ENCODE measurements around the gene PLS3.

The PLS3 gene

DNA sequence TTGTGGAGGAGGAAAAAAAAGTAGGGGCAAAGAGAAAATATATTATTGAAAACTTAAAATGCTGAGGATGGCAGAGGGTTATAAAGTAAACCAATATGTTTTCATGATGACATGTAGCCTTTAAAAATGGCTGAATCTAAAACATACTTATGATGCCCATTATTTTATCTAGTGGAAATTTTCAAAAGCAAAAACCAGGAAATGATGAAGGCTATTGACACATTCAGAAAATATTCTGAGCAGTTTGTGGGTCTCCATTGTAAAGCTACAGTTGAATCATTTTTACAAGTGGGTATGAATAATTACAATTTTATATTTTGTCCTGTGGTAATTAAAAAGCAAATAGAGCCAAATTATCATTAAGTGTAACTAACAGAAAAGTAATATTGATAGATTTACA, 10.7 kb downstream of the PLS3 start:
- no peak for DNase-seq

DNA sequence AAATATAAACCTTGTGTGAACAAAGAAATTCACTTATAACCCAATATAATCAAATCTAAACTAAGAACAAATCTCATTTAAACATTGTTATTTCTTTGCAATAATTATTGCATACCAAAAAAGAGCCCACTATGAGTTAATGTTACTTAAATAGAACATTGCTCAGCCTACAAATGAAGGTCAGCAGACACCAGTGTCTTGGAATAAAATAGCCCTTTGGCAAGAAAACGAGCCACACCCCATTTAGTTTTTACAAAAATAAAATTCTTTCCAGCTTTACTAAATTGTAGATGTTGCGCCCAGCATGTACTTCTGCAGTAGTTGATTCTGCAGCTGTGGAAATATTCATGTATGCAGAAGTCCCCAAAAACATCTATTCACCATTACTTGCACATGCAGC, 12.2 kb downstream of the PLS3 start:
- DNase-seq: no peak

DNA sequence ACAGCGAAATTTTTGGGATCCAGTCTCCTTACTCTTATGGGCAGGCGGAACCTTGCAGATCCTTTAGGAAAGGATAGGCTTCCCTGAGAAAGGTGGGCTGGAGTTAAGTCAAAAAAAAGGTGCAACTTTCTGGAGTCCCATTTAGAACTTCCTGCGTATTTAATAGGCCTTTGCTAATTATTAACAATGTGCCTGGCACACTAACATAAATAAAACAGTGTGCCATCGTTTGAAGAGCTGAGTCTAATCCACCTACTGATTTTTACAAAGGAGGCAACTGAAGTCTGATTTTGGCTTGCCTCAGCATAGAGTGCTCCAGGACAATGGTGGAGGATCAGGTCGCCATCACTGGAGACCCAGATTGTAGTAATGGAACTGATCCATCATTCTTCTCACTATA, 15.7 kb downstream of the PLS3 start:
- DNase-seq: no peak

DNA sequence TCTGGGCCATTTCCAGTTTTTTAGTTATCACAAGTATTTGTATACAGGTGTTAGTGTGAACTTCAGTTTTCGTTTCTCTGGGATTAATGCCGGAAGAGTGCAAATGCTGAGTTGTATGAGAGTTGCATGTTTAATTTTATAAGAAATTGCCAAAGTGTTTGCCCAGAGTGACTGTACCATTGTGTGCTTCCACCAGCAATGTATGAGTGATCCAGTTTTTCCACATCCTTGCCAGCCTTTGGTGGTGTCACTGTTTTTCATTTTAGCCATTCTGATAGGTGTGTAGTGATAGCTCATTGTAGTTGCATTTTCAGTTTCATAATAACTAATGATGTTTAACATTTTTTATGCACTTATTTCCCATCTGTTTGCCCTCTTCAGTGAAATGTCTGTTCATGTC, 18.4 kb downstream of the PLS3 start:
- DNase-seq: no peak

DNA sequence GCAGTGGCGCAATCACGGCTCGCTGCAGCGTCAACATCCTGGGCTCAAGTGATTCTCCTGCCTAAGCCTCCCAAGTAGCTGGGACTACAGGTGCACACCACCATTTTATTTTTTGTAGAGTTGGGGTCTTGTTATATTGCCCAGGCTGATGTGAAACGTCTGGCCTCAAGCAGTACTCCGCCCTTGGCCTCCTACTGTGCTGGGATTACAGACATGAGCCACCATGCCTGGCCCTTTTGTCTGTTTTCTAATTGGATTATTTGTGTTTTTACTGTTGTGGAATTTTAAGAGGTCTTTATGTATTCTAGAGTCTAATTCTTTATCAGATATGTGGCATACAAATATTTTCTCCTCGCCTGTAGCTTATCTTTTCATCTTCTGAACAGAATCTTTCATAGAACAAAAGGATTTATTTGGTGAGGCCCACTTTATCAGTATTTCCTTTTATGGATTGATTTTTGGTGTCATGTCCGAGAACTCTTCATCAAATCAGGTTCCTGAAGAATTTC, 18.9 kb downstream of the PLS3 start:
- DNase-seq: no peak

DNA sequence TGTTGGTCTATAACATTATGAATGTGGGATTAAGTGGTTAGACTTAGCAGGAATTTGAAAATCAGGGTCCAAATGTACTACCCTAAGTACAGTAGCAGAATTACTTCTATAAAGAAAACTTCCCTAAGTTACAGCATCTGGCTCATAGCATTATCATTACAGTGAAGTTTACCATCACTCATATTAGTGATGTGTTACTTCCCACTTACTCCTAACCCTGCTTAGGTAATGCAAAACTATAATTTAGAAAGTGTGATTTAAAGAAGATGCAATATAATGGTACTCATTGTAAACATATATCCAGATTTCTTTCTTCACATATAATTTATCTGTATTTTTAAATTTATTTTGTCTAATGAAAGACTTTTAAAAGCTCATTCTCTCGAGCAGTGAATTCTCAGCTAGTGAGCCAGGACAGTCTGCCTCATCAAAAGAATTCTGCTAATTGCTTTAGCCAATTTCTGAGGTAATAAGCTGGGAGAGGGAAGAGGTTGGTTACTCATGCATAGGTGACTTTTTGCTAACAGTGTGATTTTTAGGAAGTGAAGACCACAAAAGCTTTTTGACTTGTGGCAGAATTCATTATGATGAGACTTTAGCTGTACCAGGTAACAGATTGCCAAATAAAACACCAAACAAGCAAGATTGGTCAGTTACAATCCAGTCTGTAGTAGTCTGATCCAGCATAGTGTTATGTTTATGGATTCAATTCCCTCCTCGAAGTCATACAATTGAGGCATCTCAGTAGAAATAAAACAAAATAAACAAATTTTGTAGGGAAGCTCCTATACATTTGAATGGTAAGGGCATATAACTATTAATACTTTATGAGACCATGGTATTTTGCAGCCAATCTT, 21.0 kb downstream of the PLS3 start:
- DNase-seq: no peak

DNA sequence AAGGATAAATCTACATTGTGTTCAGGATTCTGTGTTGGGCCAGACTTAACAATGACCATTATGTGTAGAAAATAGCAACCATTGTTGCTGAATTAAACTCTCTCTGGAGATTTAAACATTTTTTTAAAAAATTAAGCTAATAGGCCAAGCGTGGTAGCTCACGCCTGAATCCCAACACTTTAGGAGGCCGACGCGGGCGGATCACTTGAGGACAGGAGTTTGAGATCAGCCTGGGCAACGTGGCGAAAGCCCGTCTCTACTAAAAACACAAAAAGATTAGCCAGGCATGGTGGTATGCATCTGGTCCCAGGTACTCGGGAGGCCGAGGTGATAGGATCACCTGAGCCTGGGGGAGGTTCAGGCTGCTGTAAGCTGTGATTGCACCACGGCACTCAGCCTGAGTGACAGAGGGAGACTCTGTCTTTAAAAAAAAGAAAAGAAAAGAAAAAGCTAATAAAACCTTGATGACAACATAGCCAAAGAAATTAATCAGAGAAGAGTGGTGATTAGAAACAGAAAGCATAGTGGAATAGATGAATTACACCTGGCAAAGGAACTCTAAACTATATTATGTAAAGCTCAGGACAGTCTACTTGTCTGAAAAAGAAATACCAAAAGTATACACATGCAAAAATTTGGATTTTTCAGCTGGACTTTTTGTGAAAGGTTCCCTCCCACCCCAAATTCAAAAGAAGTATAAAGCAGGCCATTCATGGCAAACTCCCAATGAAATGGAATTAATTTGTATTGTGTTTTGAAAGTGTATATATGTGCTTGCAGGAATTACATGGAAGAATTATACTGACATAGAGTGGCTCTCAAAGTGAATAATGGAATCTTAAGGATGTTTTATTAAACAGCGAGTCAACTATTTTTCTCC, 21.9 kb downstream of the PLS3 start:
- no peak for DNase-seq

DNA sequence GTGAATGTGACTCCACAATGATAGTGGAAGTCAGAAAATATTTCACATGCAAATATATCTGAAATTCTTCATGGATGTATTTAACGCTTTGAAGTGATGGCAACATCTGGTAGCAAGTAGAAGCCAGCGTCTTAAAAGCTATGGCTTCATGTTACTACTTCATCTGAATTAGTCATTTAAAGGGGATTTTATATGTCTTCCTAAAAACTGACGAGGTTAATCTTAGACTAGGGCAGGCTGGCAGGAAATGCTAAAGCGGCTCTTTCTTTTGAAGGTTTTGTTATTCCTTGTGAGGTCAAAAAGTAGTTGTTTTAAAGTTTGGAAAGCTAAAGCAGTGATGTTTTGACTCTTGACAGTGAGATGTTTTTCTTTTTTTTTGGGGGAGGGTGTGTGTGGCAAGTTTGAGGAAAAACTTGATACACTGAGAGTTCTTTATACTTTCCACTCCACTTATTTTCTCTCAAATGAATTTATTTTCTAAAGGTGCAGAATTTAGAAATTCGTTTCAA, 22.6 kb downstream of the PLS3 start:
- DNase-seq: no peak

DNA sequence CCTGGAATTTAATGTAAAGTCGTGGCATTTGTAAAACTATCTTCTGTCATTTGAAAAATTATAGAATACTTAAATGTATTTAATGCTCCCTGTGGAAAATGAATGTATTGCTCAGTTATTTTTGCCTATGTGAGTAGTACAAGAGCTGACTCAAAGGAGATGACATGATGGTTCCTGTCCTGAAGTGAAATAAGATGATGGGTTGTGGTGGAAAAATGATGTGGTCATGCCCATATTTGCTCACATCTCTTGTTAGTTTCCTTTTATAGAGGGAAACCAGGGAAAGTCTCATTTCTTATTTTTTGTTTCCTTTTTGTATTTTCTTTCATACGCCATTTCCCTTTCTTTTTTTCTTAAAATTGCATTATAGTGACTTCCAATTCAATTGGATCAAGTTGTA, 23.7 kb downstream of the PLS3 start:
- no peak for DNase-seq

DNA sequence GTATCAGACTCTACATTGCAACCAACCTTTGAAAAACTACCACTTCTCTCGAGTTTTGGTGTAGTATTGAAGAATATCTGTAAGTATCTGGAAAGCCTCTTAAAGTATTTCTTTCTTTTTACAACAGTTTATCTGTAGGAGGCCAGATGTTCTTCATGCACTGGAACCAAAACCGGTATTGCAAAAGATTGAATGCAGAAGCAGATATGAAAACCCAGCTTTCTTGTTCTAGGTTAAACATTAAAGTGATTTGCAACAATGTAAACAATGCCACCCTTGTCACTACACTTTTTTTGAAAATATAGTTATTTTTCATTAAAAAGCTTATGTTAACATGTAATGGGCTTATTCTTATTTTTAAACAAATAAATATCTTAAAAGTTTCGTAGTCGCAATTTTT, 27.2 kb downstream of the PLS3 start:
- no peak for DNase-seq

DNA sequence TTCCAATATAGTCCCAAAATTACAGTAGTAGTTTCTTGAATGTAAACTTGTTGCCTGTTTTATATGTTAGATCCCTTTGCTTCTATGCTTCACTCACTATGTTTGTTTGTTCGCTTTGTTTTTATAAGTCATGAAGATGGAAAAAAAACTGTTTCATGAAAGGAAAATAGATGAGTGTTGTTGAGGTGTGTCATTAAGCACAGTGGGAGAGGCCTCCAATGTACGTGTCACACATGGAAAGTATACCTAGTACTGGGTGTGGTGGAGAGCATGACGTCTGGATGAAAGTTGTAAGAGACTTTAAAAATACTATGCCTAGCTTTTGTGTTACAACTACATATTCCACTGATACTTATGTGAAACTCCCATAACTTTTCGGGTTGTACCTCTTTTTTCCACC, 28.4 kb downstream of the PLS3 start:
- DNase-seq: no peak

DNA sequence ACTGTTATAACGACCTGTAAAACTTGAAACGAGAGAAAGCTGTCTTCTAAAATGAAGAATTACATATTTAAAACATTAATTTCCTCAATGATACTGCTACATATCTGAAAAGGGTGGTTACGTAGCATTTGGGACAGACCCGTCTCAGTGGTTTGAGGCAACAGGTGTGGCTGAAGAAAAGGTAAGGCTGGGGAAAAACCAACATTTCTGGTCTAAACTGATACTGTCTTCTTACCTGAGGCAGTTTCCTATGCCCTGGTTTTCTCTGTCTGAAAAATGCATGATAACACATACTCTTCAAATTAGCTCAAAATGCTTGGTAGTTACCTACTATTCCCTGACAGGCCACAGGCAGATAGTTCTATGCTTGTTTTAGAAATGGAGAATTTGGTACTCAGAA, 30.4 kb downstream of the PLS3 start:
- DNase-seq: no peak

DNA sequence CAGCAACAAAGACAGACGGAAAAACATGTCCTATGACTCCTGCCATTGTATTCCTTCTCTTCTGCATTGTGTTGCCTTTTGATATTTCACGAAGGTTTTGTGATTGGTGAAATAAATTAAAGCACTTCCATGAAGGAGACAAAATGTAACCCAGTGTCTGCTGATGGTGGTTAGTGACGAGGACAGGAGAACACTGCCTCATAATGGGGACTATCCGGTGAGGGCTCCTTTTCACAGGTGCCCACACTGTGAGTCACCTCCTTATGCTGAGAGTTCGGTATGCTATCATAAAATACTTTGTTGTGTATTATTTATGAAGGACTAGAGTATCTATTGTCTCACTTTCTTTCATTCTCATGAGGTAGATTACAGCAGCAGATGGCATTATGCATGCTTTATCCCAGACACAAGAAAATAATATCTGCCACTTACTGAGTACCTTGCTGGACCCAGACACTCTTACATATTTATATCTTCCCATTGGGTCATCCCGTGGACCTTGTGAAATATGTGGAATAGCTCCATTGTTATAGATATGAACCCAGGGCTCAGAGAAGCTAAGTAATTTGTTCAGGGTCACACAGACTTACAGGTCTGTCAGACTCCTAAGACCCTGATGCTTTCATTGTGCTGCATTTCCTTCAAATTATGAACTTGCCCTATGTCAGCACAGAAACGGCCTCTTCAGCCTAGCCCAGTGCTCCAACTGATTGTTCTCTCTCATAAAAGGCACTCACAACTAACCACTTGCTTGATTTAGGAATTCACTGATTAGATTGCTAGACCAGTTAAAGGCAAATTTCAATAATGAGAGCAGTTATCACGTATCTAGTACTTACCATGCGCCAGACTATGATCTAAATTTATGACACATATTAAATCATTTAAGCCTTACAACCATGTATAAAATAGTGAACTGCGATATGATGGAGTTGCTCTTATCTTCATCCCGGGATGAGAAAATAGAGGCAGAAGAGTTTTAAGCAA, 31.2 kb downstream of the PLS3 start:
- no peak for DNase-seq

DNA sequence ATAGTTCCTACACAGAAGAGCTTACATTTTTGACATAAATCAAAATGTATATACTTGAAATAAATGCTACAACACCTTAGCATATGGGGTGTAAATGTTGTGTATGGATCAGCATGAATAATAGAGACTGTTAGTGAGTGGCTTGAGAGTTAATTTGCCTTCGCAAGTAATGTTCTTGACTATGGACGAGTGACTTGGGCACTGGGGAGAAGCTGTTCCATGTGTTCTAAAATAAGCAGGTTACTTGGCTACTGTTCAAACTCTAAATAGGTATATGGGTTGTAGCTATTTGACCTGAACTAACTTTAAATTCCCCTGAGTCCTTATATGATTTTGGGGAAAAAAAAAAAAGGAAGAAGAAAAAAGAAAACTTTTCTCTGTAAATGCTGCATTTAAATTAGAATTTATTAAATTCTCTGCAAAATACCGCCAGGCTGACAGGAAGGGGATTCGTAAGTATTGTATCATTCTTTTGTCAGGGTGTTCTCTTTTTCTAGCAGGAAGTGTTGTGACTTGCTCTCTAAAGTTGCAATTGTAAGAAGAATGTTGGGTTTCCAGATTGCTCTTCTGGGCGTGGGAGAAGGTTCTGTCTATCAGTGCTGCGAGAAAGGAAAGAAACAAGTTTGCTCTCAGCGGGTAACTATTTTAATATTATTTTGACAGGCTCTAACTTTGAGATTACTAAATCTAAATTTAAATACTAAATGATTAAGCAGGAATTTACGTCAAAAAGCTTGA, 32.2 kb downstream of the PLS3 start:
- DNase-seq: no peak

DNA sequence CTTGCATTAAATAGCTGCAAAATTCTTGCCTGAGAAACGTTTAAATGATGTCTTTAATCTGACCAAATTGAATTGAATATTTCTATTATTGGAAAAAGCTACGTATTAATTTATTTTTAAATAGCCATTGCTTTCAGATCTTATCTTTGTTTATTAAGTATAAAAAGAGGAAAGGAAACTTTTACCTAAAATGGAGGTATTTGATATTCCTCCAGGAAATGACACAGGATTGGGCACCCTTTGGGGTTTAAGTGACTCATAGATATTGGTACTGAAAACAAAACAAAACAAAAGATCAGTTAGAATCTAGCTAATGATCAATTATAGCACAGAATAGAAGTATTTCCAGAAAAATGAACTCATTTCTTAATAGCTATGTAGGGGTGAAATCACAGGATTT, 34.1 kb downstream of the PLS3 start:
- no peak for DNase-seq

DNA sequence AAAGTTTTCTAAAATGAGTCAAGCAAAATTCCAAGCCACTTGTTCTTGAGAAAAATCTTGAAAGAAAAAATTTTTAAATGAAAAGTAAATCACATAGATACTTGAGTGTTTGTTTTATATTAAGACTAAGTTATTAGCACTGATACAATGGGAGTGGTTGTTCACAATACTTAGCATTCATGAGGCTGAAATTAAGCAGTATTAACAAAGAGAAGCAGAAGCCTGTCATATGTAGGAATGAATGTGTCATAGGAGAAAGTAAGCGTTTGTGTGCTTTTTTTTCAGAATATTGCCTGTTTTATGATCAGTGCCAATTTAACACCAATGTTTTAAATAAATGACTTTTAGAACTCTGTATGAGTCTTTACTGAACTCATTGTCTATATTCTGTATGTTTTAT, 37.6 kb downstream of the PLS3 start:
- no peak for DNase-seq

DNA sequence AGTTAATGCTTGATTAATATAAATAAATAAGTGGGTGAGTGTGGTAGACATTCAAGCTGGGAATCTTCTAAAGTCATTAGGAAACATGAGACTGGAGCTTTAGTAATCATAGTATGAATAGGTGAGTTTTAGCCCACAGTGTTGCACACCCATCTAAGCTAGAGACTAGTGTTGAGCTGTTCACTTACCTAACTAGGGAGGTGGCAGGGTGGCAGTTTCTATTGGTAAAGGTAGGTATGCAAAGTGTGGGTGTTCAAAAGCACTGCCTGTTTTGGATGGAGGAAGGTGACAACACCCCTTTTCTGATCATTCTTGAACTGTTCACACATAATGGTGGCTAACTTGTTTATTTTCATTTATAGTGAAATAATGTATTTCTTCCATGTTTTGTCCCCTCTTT, 41.3 kb downstream of the PLS3 start:
- DNase-seq: no peak

DNA sequence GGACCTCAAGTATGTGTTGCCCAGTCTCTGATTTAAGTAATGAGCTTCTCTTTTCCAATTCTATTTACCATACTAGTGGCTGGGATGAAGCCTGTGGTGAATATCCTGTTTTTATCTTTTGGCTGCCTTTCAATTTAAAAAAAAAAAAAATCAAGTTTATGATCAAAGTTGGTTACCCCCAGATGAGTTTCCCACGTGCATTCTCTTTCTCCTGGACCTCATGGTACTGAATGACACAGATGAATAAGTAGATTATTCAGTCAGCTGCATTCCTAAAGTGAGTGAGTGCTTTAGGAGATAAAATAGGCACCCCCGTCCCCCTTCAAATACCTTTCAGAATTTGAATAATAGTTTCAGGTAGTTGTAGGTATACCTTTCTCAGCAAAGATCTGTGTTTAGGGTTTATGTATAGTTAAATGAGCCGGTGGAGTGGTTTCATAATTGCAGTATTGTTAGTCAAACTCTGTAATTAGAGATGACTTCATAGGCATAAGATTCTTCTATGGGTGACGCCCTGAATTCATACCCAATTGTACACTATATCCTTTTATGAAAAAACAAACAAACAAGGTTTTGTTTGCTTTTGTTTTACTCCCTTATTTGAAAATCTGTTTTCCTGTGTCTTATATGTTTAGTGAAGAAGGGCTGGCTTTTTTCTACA, 41.9 kb downstream of the PLS3 start:
- no peak for DNase-seq

DNA sequence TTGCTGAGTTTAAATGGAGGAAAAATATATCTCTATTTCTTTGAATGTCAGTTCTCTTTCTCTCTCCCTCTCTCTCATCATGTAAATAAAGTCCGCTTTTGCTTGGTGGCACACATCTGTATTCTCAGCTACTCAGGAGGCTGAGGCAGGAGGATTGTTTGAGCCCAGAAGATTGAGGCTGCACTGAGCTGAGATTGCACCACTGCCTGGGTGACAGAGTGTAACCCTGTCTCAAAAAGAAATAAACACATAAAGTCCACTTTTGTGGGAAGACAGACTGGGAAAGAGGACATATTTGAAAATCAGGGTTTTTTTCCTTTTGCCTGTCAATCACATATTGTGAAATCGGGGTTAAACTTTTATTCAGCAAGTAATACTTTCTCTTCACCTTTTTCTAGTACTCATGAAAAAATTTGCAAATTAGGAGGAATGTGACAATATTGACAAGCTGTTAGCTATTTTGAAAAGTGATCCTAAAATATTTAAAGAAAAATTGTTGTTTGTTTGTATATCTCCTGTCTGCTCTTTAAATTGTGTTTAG, 42.6 kb downstream of the PLS3 start:
- no peak for DNase-seq

DNA sequence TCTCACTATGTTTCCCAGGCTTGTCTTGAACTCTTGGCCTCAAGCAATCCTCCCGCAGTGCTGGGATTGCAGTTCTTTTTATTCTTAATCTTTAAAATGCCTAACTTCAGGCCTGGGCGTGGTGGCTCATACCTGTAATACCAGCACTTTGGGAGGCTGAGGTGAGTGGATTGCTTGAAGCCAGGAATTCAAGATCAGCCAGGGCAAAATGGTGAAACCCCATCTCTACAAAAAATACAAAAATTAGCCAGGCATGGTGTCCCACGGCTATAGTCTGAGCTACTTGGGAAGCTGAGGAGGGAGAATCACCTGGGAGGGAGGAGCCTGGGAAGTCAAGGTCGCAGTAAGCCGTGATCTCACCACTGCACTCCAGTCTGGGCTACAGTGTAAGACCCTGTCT, 45.9 kb downstream of the PLS3 start:
- DNase-seq: no peak

DNA sequence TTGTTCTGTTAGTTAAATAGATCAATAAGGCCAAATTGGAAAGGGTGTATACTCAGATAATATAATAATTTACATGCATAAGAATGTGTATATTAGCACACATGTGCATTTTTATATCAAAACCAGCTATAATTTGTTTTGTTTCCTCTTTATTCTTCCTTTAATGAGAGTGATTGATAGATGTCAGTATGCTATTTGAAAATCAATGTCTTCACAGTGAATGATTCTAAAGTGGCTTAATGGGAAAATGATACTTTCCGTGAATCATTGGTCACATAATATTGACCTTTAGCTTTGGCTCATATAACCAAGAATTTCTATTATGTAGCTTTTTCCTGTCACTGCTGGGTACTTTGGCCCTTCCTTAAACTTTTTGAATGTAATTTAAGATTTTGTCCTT, 48.6 kb downstream of the PLS3 start:
- DNase-seq: no peak
